Fibroblast of gingiva (primary cell): ENCODE results near the gene SF3B1.
A peak's percentile ranks its signal among the peaks of the same experiment; 100 is the strongest.
"Not testable (repeated sequence)": the region's sequence is repeated elsewhere in the genome, so short reads cannot be mapped to it uniquely, and the experiment has no call there.

Experiments
- DNase-seq: peaks from one replicate; pipeline ENCODE4 v3.0.0-alpha.2; 2011; ENCODE audit warnings: low read depth

The SF3B1 gene

GRCh38 chr2:197435598-197436420, 981 bp upstream of the SF3B1 start:
- DNase-seq = no peak

- DNase-seq = peak; percentile 13
Measured at GRCh38 chr2:197433780-197434438, 919 bp downstream of the SF3B1 start.

- DNase-seq = not testable (repeated sequence)
Measured at GRCh38 chr2:197432527-197432926, 2.3 kb downstream of the SF3B1 start.

GRCh38 chr2:197431858-197432257, 3.0 kb downstream of the SF3B1 start:
- no peak for DNase-seq

- DNase-seq = no peak
Measured at GRCh38 chr2:197427986-197428385, 6.8 kb downstream of the SF3B1 start.

GRCh38 chr2:197426723-197427603, 7.9 kb downstream of the SF3B1 start:
- DNase-seq = peak; percentile 23

- no peak for DNase-seq
Measured at GRCh38 chr2:197425550-197425949, 9.3 kb downstream of the SF3B1 start.

GRCh38 chr2:197423307-197423706, 11.5 kb downstream of the SF3B1 start:
- no peak for DNase-seq

- no peak for DNase-seq
Measured at GRCh38 chr2:197419438-197419837, 15.4 kb downstream of the SF3B1 start.

- no peak for DNase-seq
Measured at GRCh38 chr2:197416268-197416667, 18.6 kb downstream of the SF3B1 start.

GRCh38 chr2:197414515-197414914, 20.3 kb downstream of the SF3B1 start:
- no peak for DNase-seq

GRCh38 chr2:197414039-197414438, 20.8 kb downstream of the SF3B1 start:
- no peak for DNase-seq

- DNase-seq = no peak
Measured at GRCh38 chr2:197405582-197405981, 29.2 kb downstream of the SF3B1 start.

GRCh38 chr2:197399887-197400540, 34.8 kb downstream of the SF3B1 start:
- DNase-seq = no peak

GRCh38 chr2:197398913-197399312, 35.9 kb downstream of the SF3B1 start:
- DNase-seq = no peak

- DNase-seq = no peak
Measured at GRCh38 chr2:197391220-197391717, 43.6 kb downstream of the SF3B1 start.

- DNase-seq = no peak
Measured at GRCh38 chr2:197388866-197389587, 45.8 kb downstream of the SF3B1 start.

GRCh38 chr2:197387179-197387578, 47.6 kb downstream of the SF3B1 start:
- no peak for DNase-seq

GRCh38 chr2:197386242-197386641, 48.6 kb downstream of the SF3B1 start:
- DNase-seq = no peak

- no peak for DNase-seq
Measured at GRCh38 chr2:197383825-197384224, 51.0 kb downstream of the SF3B1 start.

GRCh38 chr2:197381641-197382040, 53.2 kb downstream of the SF3B1 start:
- DNase-seq = no peak
